Smooth muscle cell of the brain vasculature (primary cell): Measurements from ENCODE around the gene SLC16A3.

Experiments
- DNase-seq: peaks from one replicate; pipeline ENCODE4 v3.0.0-alpha.2; 2012; ENCODE audit warnings: low read depth, low spot score

The SLC16A3 gene

GRCh38 chr17:82223517-82223916, 5.3 kb upstream of the SLC16A3 start:
- DNase-seq = no peak

GRCh38 chr17:82224666-82225065, 4.2 kb upstream of the SLC16A3 start:
- no peak for DNase-seq

- DNase-seq = no peak
These were observed 3.3 kb upstream of the SLC16A3 start for GRCh38 chr17:82225368-82226029.

GRCh38 chr17:82226146-82226808, 2.6 kb upstream of the SLC16A3 start:
- DNase-seq = no peak

- no peak for DNase-seq
These were observed 1.8 kb upstream of the SLC16A3 start for GRCh38 chr17:82226809-82227628.

GRCh38 chr17:82227629-82228277, 1.1 kb upstream of the SLC16A3 start:
- no peak for DNase-seq

- DNase-seq = no peak
These were observed 482 bp upstream of the SLC16A3 start for GRCh38 chr17:82228278-82228841.

- no peak for DNase-seq
These were observed 1.1 kb downstream of the SLC16A3 start for GRCh38 chr17:82229698-82230608.

GRCh38 chr17:82230609-82231311, 1.9 kb downstream of the SLC16A3 start:
- no peak for DNase-seq

- DNase-seq = no peak
These were observed 2.4 kb downstream of the SLC16A3 start for GRCh38 chr17:82231312-82231561.

GRCh38 chr17:82231562-82232321, 2.9 kb downstream of the SLC16A3 start:
- no peak for DNase-seq

GRCh38 chr17:82232322-82232820, 3.5 kb downstream of the SLC16A3 start:
- DNase-seq = no peak

- DNase-seq = no peak
These were observed 4.3 kb downstream of the SLC16A3 start for GRCh38 chr17:82232876-82233785.

- DNase-seq = no peak
These were observed 5.6 kb downstream of the SLC16A3 start for GRCh38 chr17:82234211-82235055.

- DNase-seq = no peak
These were observed 6.4 kb downstream of the SLC16A3 start for GRCh38 chr17:82235056-82235774.

- DNase-seq = no peak
These were observed 6.9 kb downstream of the SLC16A3 start for GRCh38 chr17:82235775-82236141.
